COLO829 (cell line): ENCODE results near the gene MUCL3.
"Not testable (repeated sequence)": the region's sequence is repeated elsewhere in the genome, so short reads cannot be mapped to it uniquely, and the experiment has no call there.

Experiments used
- DNase-seq: peaks from one replicate; pipeline ENCODE4 v3.0.0; 2012; ENCODE audit warnings: low spot score

MUCL3 gene

GRCh38 chr6:30910473-30910872 is 30.3 kb upstream of the MUCL3 start:
- DNase-seq = not testable (repeated sequence)

GRCh38 chr6:30912746-30913520 is 27.8 kb upstream of the MUCL3 start:
- no peak for DNase-seq

GRCh38 chr6:30913721-30914075 is 27.1 kb upstream of the MUCL3 start:
- DNase-seq = no peak

GRCh38 chr6:30914076-30914853 is 26.5 kb upstream of the MUCL3 start, which contains the start of gene VARS2:
Gene VARS2 (plus strand): TSS chr6:30914238. CDS start chr6:30914837, 599 bp downstream.
- peak; percentile 96 for DNase-seq

- DNase-seq = no peak
These were observed 25.8 kb upstream of the MUCL3 start for GRCh38 chr6:30914854-30915590.

- peak; percentile 93 for DNase-seq
These were observed 25.2 kb upstream of the MUCL3 start for GRCh38 chr6:30915591-30915946.

- no peak for DNase-seq
These were observed 23.7 kb upstream of the MUCL3 start for GRCh38 chr6:30917041-30917440.

- no peak for DNase-seq
These were observed 23.3 kb upstream of the MUCL3 start for GRCh38 chr6:30917487-30917886.

- DNase-seq = no peak
These were observed 22.1 kb upstream of the MUCL3 start for GRCh38 chr6:30918670-30919069.

GRCh38 chr6:30922447-30922852 is 18.3 kb upstream of the MUCL3 start:
- DNase-seq = no peak

GRCh38 chr6:30924040-30924627 is 16.6 kb upstream of the MUCL3 start:
- not testable (repeated sequence) for DNase-seq

- no peak for DNase-seq
These were observed 14.1 kb upstream of the MUCL3 start for GRCh38 chr6:30926644-30927043.

GRCh38 chr6:30927080-30927479 is 13.7 kb upstream of the MUCL3 start:
- not testable (repeated sequence) for DNase-seq

GRCh38 chr6:30928677-30929076 is 12.1 kb upstream of the MUCL3 start:
- DNase-seq = no peak

GRCh38 chr6:30930506-30930905 is 10.3 kb upstream of the MUCL3 start:
- DNase-seq = no peak

GRCh38 chr6:30931272-30931671 is 9.5 kb upstream of the MUCL3 start:
- DNase-seq = no peak

- no peak for DNase-seq
These were observed 8.7 kb upstream of the MUCL3 start, which contains the start of gene SFTA2 for GRCh38 chr6:30931969-30932645. Gene SFTA2 (minus strand): TSS chr6:30932170. CDS start chr6:30932096, 74 bp downstream.

- DNase-seq = no peak
These were observed 8.0 kb upstream of the MUCL3 start for GRCh38 chr6:30932665-30933365.

- DNase-seq = no peak
These were observed 5.8 kb upstream of the MUCL3 start for GRCh38 chr6:30935018-30935417.

- no peak for DNase-seq
These were observed 3.5 kb upstream of the MUCL3 start for GRCh38 chr6:30937265-30937664.

GRCh38 chr6:30938730-30939129 is 2.0 kb upstream of the MUCL3 start:
- DNase-seq = no peak
